Prostate gland (tissue), 2 donors: Measurements from ENCODE around the gene GULP1.

Experiments
- POLR2A ChIP-seq: fragments of 450-650 bp; IDR thresholded peaks from one replicate; pipeline ENCODE4 v1.6.1; 2016; ENCODE audit warnings: antibody characterized with exemption, mild to moderate bottlenecking
- POLR2AphosphoS5 ChIP-seq: sonication (generic); formaldehyde crosslinking; IDR thresholded peaks from one replicate; pipeline ENCODE4 v1.6.1; 2017; ENCODE audit warnings: antibody characterized with exemption
- TF ChIP-seq, protein P1 (sequence below), 4 experiments: fragments of 200-600 bp in 2 of 4; fragments of 450-650 bp in 2 of 4; sonication (generic) in 2 of 4; IDR thresholded peaks; 1 replicate in 3 of 4; 2 replicates in 1 of 4; pipeline ENCODE4 v1.5.1; 2016 to 2019; ENCODE audit warnings: antibody characterized with exemption in 4 of 4, mild to moderate bottlenecking in 2 of 4, moderate library complexity in 2 of 4

- TF ChIP-seq, protein P1, sequence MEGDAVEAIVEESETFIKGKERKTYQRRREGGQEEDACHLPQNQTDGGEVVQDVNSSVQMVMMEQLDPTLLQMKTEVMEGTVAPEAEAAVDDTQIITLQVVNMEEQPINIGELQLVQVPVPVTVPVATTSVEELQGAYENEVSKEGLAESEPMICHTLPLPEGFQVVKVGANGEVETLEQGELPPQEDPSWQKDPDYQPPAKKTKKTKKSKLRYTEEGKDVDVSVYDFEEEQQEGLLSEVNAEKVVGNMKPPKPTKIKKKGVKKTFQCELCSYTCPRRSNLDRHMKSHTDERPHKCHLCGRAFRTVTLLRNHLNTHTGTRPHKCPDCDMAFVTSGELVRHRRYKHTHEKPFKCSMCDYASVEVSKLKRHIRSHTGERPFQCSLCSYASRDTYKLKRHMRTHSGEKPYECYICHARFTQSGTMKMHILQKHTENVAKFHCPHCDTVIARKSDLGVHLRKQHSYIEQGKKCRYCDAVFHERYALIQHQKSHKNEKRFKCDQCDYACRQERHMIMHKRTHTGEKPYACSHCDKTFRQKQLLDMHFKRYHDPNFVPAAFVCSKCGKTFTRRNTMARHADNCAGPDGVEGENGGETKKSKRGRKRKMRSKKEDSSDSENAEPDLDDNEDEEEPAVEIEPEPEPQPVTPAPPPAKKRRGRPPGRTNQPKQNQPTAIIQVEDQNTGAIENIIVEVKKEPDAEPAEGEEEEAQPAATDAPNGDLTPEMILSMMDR (IDR thresholded peaks at IDR 0.05): no peak
- TF ChIP-seq POLR2A (no peak), POLR2AphosphoS5 (no peak)
These were observed 91.5 kb downstream of the GULP1 start for GRCh38 chr2:188383158-188383557.
